Stimulated activated CD4-positive, alpha-beta T cell treated with anti-CD3 and anti-CD28 coated beads, Interleukin-4, amount 100 ng/mL, for 4 hours (primary cell): ENCODE results near the gene MRPL37.
A peak's percentile ranks its signal among the peaks of the same experiment; 100 is the strongest.
"Not testable (repeated sequence)": the region's sequence is repeated elsewhere in the genome, so short reads cannot be mapped to it uniquely, and the experiment has no call there.

ENCODE experiments used
- DNase-seq, 2 experiments: peaks; one replicate each; pipeline ENCODE4 v3.0.0-alpha.2; 2020

MRPL37 gene

DNA sequence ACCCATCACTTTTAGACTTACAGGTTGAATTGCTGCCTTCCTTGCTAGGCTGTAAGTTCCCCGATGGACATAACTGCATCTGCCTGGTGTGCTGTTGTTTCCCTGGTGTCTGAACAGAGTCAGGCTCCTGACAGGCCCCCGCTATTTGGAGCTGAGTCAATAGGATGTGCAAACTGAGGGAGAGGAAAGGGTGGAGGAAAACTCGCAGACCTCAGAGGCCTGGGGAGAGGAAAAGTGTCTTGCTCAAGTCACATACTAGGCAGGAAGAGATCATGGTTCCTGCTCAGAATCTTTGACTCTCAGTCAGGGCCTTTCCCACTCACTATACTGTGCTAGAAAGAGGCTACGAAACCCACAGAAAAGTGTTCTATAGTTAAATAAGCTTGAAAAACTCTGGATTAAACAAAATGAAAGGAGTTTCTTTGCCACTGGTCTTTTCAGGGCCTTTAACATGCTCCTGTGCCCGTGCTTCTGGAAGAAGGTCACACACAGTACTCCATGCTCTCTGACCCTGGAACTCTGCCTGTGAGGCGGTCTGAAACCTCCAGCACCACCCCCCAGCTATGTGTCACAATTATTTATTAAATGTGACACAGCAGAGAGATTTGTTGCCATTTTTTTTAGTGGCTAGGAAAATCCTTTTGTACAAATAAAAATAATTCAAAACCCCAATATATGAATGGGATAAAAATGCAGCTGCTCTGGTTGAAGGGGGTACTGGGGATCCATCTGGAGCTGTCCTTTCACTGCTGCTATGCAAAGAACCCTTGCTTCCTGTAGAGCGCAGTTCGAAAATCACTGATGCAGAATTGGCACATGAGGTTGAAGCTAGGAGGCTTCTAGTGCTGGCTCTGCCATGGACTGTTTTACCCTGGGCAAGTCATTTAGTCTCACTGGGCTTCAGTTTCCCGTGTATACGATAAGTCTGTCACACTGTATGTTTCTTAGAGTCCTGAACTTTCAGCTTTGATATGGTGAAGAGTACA is 27.1 kb upstream of the MRPL37 start:
- no peak for DNase-seq

- no peak for DNase-seq
Measured at GRCh38 chr1:54173681-54174080, 26.3 kb upstream of the MRPL37 start.

- DNase-seq: no peak
Measured at GRCh38 chr1:54174106-54174505, 25.9 kb upstream of the MRPL37 start.

DNA sequence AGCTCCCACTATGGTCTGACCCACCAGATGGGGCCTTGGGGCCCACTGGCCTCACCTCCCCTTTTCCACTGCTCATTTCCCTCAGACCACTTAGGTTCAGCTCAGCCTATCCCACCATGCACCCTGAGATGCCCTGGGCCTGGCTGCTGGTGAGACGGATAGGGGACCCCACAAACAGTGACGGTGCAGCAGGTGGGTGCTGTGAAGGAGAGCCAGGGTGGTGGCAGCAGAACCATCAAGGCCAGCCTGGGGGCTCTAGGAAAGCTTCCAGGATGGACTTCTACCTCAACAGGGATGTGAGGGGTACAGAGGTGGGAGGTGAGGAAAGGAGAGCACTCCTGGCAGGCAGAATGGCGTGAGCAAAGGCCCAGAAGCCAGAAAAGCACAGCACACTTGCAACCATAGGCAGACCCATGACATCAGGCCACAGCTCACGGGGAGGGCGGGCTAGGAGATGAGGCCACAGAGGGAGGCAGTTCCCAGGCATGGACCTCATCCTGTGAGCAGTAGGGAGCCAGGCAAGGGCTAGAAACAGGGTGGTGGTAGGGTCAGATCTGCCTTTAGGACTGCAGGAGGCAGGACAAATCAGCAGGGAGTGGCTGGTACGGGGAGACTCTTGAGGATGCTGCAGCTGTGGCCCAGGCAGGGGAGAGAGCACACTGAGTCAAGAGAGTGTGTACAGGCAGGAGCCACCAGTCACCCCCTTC is 23.2 kb upstream of the MRPL37 start:
- no peak for DNase-seq

GRCh38 chr1:54177726-54178125 is 22.2 kb upstream of the MRPL37 start:
- DNase-seq: no peak

DNA sequence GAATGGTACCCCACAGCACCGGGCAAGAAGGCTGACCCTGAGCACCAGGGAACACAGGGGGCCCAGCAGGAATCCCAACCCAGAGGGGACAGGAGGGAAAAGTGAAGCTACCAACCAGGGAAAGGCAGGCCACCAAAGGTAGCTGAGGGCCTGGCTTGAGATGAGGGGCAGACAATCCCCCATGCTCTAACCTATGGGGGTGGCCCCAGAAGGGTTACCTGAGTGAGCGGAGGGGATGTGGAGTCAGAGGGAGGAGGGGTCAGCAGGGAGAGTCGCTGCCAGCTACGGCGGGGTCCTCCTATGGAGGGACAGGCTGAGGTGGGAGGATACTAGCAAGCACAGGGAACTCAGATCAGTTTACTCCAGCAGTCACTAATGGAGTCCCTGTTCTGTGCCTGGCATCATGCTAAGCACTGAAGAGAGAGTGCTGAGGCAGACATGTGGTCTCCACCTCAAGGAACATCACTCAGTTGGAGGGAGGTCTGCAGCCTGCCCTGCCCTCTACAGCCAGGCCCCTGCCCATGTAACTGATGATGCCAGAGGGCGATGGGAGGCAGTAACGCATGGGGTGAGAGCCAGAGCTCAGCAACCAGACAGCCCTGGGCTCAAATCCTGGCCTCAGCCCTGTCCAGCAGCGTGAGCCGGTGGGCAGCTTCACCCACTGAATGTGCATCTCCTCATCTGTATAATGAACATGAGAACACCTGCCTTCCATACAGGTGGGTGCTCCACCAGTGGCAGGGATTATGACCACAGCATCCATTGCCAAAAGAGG is 21.5 kb upstream of the MRPL37 start:
- DNase-seq: no peak

DNA sequence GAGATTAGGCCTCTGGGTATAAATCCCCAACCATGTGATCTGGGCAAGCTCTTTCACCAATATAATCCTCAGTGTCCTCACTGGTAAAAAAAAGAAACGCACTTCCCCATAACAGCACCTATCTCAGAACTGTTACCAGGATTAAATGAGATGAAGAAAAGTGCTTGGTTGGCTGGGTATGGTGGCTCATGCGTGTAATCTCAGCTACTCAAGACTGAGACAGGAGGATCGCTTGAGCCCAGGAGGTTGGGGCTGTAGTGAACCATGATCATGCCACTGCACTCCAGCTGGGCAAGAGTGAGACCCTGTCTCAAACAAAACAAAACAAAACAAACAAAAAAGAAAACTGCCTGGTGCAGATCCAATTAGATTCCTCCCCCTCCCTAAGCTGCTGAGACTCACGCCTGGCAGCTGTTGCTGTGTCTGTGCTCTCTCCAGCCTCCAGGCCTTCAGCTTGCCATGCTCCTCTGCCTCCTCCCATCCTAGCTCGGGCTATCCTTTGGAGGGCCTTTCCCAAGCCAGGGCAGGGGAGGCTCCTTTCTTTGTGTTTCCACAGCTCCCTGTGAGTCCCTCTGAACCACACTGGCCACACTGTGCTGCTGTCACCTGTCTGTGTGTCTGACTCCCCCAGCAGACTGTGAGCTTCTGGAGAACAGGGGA is 19.1 kb upstream of the MRPL37 start:
- DNase-seq: no peak

DNA sequence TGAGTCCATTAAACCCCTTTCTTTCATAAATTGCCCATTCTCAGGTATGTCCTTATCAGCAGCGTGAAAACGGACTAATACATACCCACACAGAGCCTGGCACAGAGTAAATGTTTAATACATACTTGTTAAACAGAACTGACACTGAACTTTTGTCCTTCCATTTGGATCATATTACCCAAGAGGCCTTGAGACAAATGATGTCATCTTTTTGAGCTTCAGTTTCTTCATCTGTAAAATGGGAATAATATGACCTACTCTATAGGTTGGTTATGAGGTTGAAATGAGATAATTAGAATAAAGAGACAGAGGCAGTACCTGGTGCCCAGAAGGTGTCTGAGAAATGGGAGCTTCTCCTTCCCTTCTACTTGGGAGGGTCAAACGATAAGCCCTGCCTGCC is 13.9 kb upstream of the MRPL37 start:
- no peak for DNase-seq

DNA sequence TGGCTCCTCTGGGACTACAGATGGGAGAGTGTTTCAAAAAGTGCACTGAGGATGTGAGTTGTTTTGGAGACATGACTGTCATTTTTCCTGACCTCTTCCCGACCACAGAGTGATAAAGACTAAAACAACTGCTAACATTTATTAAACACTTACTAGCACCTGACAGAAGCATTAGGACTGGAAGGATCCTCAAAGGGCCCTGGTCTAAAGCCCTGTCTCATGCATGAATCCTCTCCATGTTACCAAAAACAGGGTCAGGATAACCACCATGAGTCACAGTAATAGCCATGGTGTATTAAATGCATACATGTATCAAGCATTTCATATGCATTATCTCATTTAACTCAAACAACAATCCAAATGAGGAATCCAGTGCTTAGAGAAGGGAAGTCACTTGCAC is 11.7 kb upstream of the MRPL37 start:
- no peak for DNase-seq

GRCh38 chr1:54190526-54190925 is 9.4 kb upstream of the MRPL37 start:
- no peak for DNase-seq

DNA sequence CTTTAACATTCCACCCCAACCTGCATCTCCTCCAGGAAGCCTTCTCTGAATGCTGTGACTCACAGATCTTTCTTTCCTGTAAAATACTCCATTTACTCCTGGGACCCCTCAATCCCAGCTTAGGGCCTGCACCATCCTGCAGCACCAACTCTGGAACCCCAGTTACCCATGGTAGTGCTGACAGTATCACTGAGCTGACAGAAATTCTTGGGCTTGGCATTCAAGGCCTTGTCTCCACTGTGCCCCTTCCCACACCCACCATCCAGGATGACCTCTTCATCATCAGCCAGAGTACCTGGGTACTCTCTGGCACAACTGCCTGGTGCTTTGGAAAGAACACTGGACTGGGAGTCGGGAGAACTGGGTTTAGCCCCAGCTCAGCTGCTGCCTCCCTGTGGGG is 8.4 kb upstream of the MRPL37 start:
- no peak for DNase-seq

- no peak for DNase-seq
Measured at GRCh38 chr1:54193453-54193852, 6.5 kb upstream of the MRPL37 start.

DNA sequence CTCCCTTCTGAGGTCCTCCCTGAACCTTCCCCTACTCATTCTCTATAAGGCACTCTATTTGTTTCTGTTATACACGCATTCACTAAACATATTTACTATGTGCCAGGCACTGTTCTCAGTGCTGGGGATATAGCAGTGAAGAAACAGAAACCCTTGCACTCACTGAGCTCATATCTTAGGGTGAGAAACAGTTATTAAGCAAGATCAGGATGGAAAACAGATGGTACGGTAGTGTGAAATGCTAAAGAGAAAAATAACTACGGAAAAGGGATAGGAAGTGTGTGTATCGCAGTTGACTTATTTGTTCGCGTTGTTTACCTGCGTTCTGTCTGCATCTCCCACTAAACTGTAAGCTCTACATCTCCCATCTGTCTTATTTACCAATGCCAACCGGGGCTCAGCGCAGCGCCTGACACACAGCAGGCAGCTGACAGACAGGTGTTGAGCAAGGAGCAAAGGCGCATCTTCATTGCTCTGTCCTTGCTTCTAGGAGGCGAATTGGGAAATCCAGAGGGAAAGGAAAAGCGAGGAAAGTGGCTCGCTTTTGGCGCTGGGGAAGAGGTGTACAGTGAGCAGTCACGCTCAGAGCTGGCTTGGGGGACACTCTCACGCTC is 709 bp upstream of the MRPL37 start:
- no peak for DNase-seq

GRCh38 chr1:54200519-54200997 is 591 bp downstream of the MRPL37 start:
- DNase-seq: peak in 1 of 2 experiments; percentile 8

DNA sequence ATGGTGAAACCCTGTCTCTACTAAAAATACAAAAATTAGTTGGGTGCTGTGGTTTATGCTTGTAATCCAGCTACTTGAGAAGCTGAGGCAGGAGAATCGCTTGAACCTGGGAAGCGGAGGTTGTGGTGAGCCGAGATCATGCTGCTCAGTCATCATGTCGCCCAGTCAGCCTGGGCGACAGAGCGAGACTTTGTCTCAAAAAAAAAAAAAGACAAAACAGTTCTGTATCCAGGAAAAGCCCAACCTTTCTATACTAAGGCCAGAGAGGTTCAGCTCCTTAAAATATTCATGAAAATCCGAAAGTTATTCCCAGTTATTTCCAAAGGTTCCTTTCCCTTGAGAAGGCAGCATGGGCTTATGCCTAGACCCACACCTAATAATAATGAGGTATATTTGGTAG is 4.2 kb downstream of the MRPL37 start:
- DNase-seq: no peak

- DNase-seq: no peak
Measured at GRCh38 chr1:54207287-54207686, 7.3 kb downstream of the MRPL37 start.

DNA sequence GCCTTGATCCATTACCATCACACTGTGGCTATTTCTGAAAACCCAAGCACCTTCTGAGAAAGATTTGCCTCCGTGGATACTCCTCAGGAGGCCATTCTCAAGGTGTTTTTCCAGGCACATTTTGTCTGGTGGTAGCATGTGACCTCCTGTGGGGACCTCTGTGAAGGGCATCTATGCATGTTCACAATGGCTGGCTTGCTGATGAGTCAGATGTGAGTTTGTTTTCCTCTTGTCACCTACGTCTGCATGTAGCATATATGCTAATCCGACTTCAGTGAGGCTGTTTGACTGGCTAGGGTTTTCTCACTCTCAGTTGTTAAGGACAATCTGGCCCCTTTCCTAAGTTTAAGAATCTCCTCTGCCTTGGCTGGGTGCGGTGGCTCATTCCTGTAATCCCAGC is 7.9 kb downstream of the MRPL37 start:
- not testable (repeated sequence) for DNase-seq

DNA sequence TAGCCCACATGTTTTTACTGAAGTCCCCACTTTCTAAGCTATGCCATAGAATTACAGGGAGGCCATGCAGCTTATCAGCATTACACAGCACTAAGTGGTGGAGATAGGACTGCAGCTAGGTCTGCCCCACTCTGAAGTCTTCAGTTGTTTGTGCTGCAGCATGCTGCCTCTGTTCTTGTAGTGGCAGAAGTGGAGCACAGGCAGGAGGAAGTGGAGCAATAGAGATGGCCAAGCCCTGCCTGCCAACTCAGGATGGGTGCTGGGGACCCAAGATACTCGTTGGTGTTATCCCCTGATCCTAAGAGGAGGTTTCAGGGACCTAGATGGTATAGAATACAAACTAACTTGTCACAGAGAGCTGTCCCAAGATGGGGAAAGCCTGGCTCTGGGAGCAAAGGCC is 12.9 kb downstream of the MRPL37 start:
- DNase-seq: no peak

- no peak for DNase-seq
Measured at GRCh38 chr1:54215523-54215922, 15.6 kb downstream of the MRPL37 start.

GRCh38 chr1:54218883-54219687 is 19.1 kb downstream of the MRPL37 start:
- no peak for DNase-seq

GRCh38 chr1:54219688-54220003 is 19.7 kb downstream of the MRPL37 start:
- DNase-seq: no peak
